ENCODE measurements around the gene MMEL1. TPM values are rescaled to one million over a fixed set of nuclear protein-coding genes. Genes with fewer than 3 reads are reported as not detected.

The MMEL1 gene
- total RNA-seq, 1 donor from 2014 or later, result 3.4 TPM

GRCh38 chr1:2547210-2548067 lies 85.4 kb downstream of the MMEL1 start:
- no peaks in the 10 kb centered on the region for H3K9me3 Mint-ChIP-seq
- H3K4me1 Mint-ChIP-seq, result peaks cover 20% of the 10 kb centered on the region
- no peak for TF ChIP-seq CTCF (IDR thresholded peaks at IDR 0.05; ENCODE audit: unreplicated experiment)
- peak overlapping the region; percentile 79 for H3K27ac Mint-ChIP-seq
- H3K4me3 Mint-ChIP-seq, result peak overlapping the region; percentile 48
- H3K36me3 Mint-ChIP-seq, result no peaks in the 10 kb centered on the region
- DNase-seq (ENCODE audit: low spot score in 2 of 2, unreplicated experiment in 2 of 2), result no peak
- no peaks in the 10 kb centered on the region for H3K27me3 Mint-ChIP-seq (ENCODE audit: low read depth)

- Mint-ChIP-seq H3K9me3 (no peaks in the 10 kb centered on the region), H3K27me3 (ENCODE audit: low read depth) (no peaks in the 10 kb centered on the region), H3K27ac (no peak overlapping the region), H3K4me3 (peak overlapping the region; percentile 64), H3K4me1 (peaks cover 22% of the 10 kb centered on the region), H3K36me3 (no peaks in the 10 kb centered on the region)
- no peak for DNase-seq (ENCODE audit: low spot score in 2 of 2, unreplicated experiment in 2 of 2)
- no peak for TF ChIP-seq CTCF (IDR thresholded peaks at IDR 0.05; ENCODE audit: unreplicated experiment)
These were observed 86.2 kb downstream of the MMEL1 start for GRCh38 chr1:2546515-2547209.

GRCh38 chr1:2545754-2546514 lies 86.9 kb downstream of the MMEL1 start:
- Mint-ChIP-seq H3K4me1 (peaks cover 26% of the 10 kb centered on the region), H3K36me3 (no peaks in the 10 kb centered on the region), H3K9me3 (no peaks in the 10 kb centered on the region), H3K4me3 (no peak overlapping the region), H3K27ac (no peak overlapping the region), H3K27me3 (ENCODE audit: low read depth) (peaks cover 1% of the 10 kb centered on the region)
- TF ChIP-seq CTCF (IDR thresholded peaks at IDR 0.05; ENCODE audit: unreplicated experiment), result no peak
- DNase-seq (ENCODE audit: low spot score in 2 of 2, unreplicated experiment in 2 of 2), result peak; percentile 74 to 84

GRCh38 chr1:2544875-2545640 lies 87.8 kb downstream of the MMEL1 start:
- DNase-seq (ENCODE audit: low spot score in 2 of 2, unreplicated experiment in 2 of 2), result no peak
- Mint-ChIP-seq H3K4me1 (peaks cover 26% of the 10 kb centered on the region), H3K27ac (peak overlapping the region; percentile 25), H3K27me3 (ENCODE audit: low read depth) (peaks cover 1% of the 10 kb centered on the region), H3K4me3 (no peak overlapping the region), H3K36me3 (no peaks in the 10 kb centered on the region), H3K9me3 (no peaks in the 10 kb centered on the region)
- TF ChIP-seq CTCF (IDR thresholded peaks at IDR 0.05; ENCODE audit: unreplicated experiment), result no peak
